ENCODE measurements around the gene CHPF2.

CHPF2 gene

DNA sequence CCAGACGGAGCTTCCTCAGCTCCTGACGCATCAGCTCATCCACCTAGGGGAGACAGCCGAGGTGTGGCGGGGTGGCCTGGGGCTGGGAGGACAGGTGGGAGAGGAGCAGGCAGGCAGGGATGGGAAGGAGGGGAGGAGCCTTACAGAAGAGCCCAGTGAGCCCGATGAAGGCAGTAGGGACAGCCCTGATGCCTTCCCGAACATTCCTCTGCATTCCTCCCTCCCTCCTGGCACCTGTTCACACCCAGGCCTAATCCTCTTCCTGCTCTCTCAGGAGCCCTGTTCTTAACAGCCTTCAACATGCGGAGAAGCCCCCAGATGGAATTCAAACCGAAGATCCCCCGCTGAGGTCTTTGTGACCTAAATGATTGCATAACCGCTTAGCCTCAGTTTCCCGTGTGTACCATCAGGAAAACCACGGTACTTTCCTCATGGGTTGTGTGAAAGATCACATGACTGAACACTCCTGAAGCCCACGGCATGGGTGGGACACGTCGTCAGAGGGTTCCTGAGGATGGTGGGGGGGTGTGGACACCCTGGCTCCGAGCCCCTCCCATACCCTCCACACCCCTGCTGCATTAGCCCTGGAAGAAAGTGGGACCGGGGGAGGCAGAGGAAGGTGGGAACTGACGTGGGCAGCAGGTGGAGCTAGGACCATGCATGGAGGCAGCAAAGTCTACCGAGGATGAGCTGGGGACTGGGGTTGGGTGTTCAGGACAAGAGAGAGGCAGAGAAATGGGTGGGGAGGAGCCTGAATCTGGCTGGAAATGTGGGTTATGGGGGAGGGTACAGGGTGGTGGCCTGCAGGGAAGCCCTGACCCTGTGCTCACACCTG is 36.5 kb upstream of the CHPF2 start:
- H3K27ac ChIP-seq (ENCODE audit: extremely low read depth, low read depth, low read length) = no peak overlapping the region
- no peak overlapping the region for H3K4me3 ChIP-seq (ENCODE audit: low read depth, low read length)
- ChIA-PET POLR2A (no interaction called here), CTCF (interaction anchor here (1.2 kb wide), 1 partner anchor 85 kb away, joined by 4 read pairs; no protein-coding TSS in a partner anchor)
- H3K4me1 ChIP-seq (ENCODE audit: control insufficient read depth, insufficient read depth, low read length) = no peaks in the 10 kb centered on the region
- H3K36me3 ChIP-seq (ENCODE audit: control insufficient read depth in 2 of 2, insufficient read depth in 1 of 2, low read length in 2 of 2) = no peaks in the 10 kb centered on the region
- TF ChIP-seq SCRT2 (tag by site-specific recombination; IDR thresholded peaks at IDR 0.05) (0 out of 2 replicates have a peak, but pooled peaks have one; percentile 22), EGR2 (tag by site-specific recombination; IDR thresholded peaks at IDR 0.05; ENCODE audit: low read depth) (peak; percentile 62), ZFHX2 (tag by site-specific recombination; conservative IDR thresholded peaks at IDR 0.05) (peak; percentile 52)
- TF ChIP-seq, protein P1, sequence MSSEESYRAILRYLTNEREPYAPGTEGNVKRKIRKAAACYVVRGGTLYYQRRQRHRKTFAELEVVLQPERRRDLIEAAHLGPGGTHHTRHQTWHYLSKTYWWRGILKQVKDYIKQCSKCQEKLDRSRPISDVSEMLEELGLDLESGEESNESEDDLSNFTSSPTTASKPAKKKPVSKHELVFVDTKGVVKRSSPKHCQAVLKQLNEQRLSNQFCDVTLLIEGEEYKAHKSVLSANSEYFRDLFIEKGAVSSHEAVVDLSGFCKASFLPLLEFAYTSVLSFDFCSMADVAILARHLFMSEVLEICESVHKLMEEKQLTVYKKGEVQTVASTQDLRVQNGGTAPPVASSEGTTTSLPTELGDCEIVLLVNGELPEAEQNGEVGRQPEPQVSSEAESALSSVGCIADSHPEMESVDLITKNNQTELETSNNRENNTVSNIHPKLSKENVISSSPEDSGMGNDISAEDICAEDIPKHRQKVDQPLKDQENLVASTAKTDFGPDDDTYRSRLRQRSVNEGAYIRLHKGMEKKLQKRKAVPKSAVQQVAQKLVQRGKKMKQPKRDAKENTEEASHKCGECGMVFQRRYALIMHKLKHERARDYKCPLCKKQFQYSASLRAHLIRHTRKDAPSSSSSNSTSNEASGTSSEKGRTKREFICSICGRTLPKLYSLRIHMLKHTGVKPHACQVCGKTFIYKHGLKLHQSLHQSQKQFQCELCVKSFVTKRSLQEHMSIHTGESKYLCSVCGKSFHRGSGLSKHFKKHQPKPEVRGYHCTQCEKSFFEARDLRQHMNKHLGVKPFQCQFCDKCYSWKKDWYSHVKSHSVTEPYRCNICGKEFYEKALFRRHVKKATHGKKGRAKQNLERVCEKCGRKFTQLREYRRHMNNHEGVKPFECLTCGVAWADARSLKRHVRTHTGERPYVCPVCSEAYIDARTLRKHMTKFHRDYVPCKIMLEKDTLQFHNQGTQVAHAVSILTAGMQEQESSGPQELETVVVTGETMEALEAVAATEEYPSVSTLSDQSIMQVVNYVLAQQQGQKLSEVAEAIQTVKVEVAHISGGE (tag by site-specific recombination; conservative IDR thresholded peaks at IDR 0.05; ENCODE audit: low read depth) = no peak
- TF ChIP-seq, protein P2, sequence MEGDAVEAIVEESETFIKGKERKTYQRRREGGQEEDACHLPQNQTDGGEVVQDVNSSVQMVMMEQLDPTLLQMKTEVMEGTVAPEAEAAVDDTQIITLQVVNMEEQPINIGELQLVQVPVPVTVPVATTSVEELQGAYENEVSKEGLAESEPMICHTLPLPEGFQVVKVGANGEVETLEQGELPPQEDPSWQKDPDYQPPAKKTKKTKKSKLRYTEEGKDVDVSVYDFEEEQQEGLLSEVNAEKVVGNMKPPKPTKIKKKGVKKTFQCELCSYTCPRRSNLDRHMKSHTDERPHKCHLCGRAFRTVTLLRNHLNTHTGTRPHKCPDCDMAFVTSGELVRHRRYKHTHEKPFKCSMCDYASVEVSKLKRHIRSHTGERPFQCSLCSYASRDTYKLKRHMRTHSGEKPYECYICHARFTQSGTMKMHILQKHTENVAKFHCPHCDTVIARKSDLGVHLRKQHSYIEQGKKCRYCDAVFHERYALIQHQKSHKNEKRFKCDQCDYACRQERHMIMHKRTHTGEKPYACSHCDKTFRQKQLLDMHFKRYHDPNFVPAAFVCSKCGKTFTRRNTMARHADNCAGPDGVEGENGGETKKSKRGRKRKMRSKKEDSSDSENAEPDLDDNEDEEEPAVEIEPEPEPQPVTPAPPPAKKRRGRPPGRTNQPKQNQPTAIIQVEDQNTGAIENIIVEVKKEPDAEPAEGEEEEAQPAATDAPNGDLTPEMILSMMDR (tag by site-specific recombination; IDR thresholded peaks at IDR 0.05) = peak; percentile 51
- no peaks in the 10 kb centered on the region for H3K9me3 ChIP-seq (ENCODE audit: control insufficient read depth, insufficient read depth, low read depth, low read length)

DNA sequence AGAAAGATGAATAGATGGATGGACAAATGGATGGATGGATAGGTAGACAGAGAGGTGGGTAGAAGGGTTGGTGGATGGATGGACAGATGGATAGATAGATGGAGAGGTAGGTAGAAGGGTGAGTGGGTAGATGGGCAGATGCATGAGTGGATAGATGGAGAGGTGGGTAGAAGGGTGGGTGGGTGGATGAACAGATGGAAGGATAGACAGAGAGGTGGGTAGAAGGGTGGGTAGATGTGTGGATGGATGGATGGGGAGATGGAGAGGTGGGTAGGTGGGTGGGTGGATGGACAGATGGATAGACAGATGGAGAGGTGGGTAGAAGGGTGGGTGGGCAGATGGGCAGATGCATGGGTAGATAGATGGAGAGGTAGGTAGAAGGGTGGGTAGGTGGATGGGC is 34.4 kb upstream of the CHPF2 start:
- Histone ChIP-seq H3K9me3 (ENCODE audit: control insufficient read depth, insufficient read depth, low read depth, low read length) (no peaks in the 10 kb centered on the region), H3K4me3 (ENCODE audit: low read depth, low read length) (no peak overlapping the region), H3K4me1 (ENCODE audit: control insufficient read depth, insufficient read depth, low read length) (no peaks in the 10 kb centered on the region), H3K27ac (ENCODE audit: extremely low read depth, low read depth, low read length) (no peak overlapping the region), H3K36me3 (ENCODE audit: control insufficient read depth in 2 of 2, insufficient read depth in 1 of 2, low read length in 2 of 2) (no peaks in the 10 kb centered on the region)
- ChIA-PET CTCF (no interaction called here), POLR2A (no interaction called here)
- no peak for TF ChIP-seq GLIS1 (tag by site-specific recombination; IDR thresholded peaks at IDR 0.05)
- no peak for TF ChIP-seq ZNF664 (tag by site-specific recombination; IDR thresholded peaks at IDR 0.05)
- no peak for TF ChIP-seq HOXA7 (CRISPR knock-in tag; IDR thresholded peaks at IDR 0.05; ENCODE audit: borderline replicate concordance)
- TF ChIP-seq ZNF561 (tag by site-specific recombination; IDR thresholded peaks at IDR 0.05; ENCODE audit: borderline replicate concordance) = no peak
- TF ChIP-seq, protein P3, sequence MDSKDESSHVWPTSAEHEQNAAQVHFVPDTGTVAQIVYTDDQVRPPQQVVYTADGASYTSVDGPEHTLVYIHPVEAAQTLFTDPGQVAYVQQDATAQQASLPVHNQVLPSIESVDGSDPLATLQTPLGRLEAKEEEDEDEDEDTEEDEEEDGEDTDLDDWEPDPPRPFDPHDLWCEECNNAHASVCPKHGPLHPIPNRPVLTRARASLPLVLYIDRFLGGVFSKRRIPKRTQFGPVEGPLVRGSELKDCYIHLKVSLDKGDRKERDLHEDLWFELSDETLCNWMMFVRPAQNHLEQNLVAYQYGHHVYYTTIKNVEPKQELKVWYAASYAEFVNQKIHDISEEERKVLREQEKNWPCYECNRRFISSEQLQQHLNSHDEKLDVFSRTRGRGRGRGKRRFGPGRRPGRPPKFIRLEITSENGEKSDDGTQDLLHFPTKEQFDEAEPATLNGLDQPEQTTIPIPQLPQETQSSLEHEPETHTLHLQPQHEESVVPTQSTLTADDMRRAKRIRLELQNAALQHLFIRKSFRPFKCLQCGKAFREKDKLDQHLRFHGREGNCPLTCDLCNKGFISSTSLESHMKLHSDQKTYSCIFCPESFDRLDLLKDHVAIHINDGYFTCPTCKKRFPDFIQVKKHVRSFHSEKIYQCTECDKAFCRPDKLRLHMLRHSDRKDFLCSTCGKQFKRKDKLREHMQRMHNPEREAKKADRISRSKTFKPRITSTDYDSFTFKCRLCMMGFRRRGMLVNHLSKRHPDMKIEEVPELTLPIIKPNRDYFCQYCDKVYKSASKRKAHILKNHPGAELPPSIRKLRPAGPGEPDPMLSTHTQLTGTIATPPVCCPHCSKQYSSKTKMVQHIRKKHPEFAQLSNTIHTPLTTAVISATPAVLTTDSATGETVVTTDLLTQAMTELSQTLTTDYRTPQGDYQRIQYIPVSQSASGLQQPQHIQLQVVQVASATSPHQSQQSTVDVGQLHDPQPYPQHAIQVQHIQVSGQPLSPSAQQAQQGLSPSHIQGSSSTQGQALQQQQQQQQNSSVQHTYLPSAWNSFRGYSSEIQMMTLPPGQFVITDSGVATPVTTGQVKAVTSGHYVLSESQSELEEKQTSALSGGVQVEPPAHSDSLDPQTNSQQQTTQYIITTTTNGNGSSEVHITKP (tag by site-specific recombination; IDR thresholded peaks at IDR 0.05) = no peak
- TF ChIP-seq ZNF366 (tag by site-specific recombination; conservative IDR thresholded peaks at IDR 0.05) = peak; percentile 81
- TF ChIP-seq EGR2 (tag by site-specific recombination; IDR thresholded peaks at IDR 0.05; ENCODE audit: low read depth) = peak; percentile 100
- no peak for TF ChIP-seq ZBTB7A (tag by site-specific recombination; IDR thresholded peaks at IDR 0.05; ENCODE audit: low read depth)
- TF ChIP-seq, protein P4, sequence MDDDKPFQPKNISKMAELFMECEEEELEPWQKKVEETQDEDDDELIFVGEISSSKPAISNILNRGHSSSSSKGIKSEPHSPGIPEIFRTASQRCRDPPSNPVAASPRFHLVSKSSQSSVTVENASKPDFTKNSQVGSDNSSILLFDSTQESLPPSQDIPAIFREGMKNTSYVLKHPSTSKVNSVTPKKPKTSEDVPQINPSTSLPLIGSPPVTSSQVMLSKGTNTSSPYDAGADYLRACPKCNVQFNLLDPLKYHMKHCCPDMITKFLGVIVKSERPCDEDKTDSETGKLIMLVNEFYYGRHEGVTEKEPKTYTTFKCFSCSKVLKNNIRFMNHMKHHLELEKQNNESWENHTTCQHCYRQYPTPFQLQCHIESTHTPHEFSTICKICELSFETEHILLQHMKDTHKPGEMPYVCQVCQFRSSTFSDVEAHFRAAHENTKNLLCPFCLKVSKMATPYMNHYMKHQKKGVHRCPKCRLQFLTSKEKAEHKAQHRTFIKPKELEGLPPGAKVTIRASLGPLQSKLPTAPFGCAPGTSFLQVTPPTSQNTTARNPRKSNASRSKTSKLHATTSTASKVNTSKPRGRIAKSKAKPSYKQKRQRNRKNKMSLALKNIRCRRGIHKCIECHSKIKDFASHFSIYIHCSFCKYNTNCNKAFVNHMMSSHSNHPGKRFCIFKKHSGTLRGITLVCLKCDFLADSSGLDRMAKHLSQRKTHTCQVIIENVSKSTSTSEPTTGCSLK (tag by site-specific recombination; IDR thresholded peaks at IDR 0.05) = no peak
- TF ChIP-seq BCL11A (tag by site-specific recombination; IDR thresholded peaks at IDR 0.05; ENCODE audit: low read depth) = no peak
- TF ChIP-seq HOXD13 (CRISPR knock-in tag; IDR thresholded peaks at IDR 0.05; ENCODE audit: borderline replicate concordance) = no peak
- TF ChIP-seq, protein P5, sequence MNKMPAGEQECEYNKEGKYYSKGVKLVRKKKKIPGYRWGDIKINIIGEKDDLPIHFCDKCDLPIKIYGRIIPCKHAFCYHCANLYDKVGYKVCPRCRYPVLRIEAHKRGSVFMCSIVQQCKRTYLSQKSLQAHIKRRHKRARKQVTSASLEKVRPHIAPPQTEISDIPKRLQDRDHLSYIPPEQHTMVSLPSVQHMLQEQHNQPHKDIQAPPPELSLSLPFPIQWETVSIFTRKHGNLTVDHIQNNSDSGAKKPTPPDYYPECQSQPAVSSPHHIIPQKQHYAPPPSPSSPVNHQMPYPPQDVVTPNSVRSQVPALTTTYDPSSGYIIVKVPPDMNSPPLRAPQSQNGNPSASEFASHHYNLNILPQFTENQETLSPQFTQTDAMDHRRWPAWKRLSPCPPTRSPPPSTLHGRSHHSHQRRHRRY (tag by site-specific recombination; IDR thresholded peaks at IDR 0.05) = no peak
- no peak for TF ChIP-seq SALL2 (tag by site-specific recombination; IDR thresholded peaks at IDR 0.05; ENCODE audit: borderline replicate concordance)
- TF ChIP-seq ZFHX2 (tag by site-specific recombination; conservative IDR thresholded peaks at IDR 0.05) = peak; percentile 97
- no peak for TF ChIP-seq ZFP37 (tag by site-specific recombination; IDR thresholded peaks at IDR 0.05)
- TF ChIP-seq ZNF214 (tag by site-specific recombination; IDR thresholded peaks at IDR 0.05; ENCODE audit: borderline replicate concordance) = no peak
